Measurements from ENCODE around the gene ATP6V1F.

ATP6V1F gene

DNA sequence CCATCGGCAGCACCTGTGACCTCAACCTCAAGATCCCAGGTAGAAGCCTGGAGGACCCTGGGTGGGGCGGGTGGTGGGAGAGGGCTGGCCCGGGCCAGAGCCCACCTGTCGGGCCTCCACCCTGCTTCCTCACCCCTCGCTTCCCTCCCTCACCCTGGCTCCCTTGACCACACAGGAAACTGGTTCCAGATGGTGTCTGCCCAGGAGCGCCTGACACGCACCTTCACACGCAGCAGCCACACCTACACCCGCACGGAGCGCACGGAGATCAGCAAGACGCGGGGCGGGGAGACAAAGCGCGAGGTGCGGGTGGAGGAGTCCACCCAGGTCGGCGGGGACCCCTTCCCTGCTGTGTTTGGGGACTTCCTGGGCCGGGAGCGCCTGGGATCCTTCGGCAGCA, 8.9 kb upstream of the ATP6V1F start:
- Histone ChIP-seq H3K79me2 (ENCODE audit: insufficient read depth, low read length) (no peaks in the 10 kb centered on the region), H3K36me3 (ENCODE audit: insufficient read depth, low read length) (no peaks in the 10 kb centered on the region), H3K4me2 (ENCODE audit: low read length) (no peak overlapping the region), H3K9me3 (ENCODE audit: low read length) (no peaks in the 10 kb centered on the region), H4K20me1 (ENCODE audit: insufficient read depth, low read length) (no peaks in the 10 kb centered on the region), H3F3A (ENCODE audit: insufficient read depth, low read length) (no peaks in the 10 kb centered on the region), H3K9ac (ENCODE audit: low read length) (no peak overlapping the region), H3K27ac (ENCODE audit: low read depth, low read length, poor library complexity, severe bottlenecking) (no peak overlapping the region), H3K4me1 (ENCODE audit: insufficient read depth, low read length, severe bottlenecking) (no peaks in the 10 kb centered on the region), H3K27me3 (ENCODE audit: insufficient read depth, low read length) (peaks cover 28% of the 10 kb centered on the region), H3K9me2 (ENCODE audit: low read depth, low read length) (no peaks in the 10 kb centered on the region), H2AFZ (ENCODE audit: low read length) (no peak overlapping the region), H3K4me3 (ENCODE audit: low read depth, low read length, poor library complexity, severe bottlenecking) (no peak overlapping the region)
- TF ChIP-seq, protein P1, sequence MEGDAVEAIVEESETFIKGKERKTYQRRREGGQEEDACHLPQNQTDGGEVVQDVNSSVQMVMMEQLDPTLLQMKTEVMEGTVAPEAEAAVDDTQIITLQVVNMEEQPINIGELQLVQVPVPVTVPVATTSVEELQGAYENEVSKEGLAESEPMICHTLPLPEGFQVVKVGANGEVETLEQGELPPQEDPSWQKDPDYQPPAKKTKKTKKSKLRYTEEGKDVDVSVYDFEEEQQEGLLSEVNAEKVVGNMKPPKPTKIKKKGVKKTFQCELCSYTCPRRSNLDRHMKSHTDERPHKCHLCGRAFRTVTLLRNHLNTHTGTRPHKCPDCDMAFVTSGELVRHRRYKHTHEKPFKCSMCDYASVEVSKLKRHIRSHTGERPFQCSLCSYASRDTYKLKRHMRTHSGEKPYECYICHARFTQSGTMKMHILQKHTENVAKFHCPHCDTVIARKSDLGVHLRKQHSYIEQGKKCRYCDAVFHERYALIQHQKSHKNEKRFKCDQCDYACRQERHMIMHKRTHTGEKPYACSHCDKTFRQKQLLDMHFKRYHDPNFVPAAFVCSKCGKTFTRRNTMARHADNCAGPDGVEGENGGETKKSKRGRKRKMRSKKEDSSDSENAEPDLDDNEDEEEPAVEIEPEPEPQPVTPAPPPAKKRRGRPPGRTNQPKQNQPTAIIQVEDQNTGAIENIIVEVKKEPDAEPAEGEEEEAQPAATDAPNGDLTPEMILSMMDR (IDR thresholded peaks at IDR 0.05; ENCODE audit: low read length), result no peak
- TF ChIP-seq EZH2 (IDR thresholded peaks at IDR 0.05; ENCODE audit: borderline replicate concordance, low read length), result no peak

DNA sequence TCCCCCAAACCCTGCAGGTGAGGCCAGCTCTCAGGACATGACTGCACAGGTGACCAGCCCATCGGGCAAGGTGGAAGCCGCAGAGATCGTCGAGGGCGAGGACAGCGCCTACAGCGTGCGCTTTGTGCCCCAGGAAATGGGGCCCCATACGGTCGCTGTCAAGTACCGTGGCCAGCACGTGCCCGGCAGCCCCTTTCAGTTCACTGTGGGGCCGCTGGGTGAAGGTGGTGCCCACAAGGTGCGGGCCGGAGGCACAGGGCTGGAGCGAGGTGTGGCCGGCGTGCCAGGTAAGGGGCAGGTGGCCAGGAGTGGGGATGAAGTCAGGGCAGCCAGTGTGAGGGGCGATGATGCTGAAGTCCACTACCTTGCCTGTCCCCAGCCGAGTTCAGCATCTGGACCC, 8.3 kb upstream of the ATP6V1F start:
- no peaks in the 10 kb centered on the region for H3K9me2 ChIP-seq (ENCODE audit: low read depth, low read length)

DNA sequence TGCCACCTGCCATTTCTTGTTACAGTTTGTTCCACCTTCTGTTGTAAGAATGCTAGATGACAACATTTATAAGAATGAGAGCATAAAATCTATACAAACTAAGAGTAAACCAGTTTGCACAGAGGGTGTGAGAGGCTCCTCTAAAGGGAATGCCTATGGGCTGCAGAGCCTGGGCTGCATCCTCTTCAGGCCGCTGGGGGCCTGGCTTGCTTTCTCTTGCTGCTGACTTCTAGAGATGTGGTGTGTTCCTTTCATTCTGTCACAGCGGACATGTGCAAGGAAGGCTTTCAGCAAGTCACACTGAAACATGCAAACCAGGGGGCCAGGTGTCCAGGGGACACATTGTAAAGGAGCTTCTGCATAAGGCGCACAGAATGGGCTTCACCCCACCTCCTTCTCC, 7.1 kb upstream of the ATP6V1F start:
- Histone ChIP-seq H3F3A (ENCODE audit: insufficient read depth, low read length) (no peaks in the 10 kb centered on the region), H4K20me1 (ENCODE audit: insufficient read depth, low read length) (no peaks in the 10 kb centered on the region)
- no peak for TF ChIP-seq EZH2 (IDR thresholded peaks at IDR 0.05; ENCODE audit: borderline replicate concordance, low read length)
- TF ChIP-seq, protein P1 (IDR thresholded peaks at IDR 0.05; ENCODE audit: low read length), result no peak

More for the DNA sequence above, 8.3 kb upstream of the ATP6V1F start:
- Histone ChIP-seq H4K20me1 (ENCODE audit: insufficient read depth, low read length) (no peaks in the 10 kb centered on the region), H2AFZ (ENCODE audit: low read length) (no peak overlapping the region), H3K9me3 (ENCODE audit: low read length) (no peaks in the 10 kb centered on the region), H3K79me2 (ENCODE audit: insufficient read depth, low read length) (no peaks in the 10 kb centered on the region), H3F3A (ENCODE audit: insufficient read depth, low read length) (no peaks in the 10 kb centered on the region), H3K4me2 (ENCODE audit: low read length) (no peak overlapping the region), H3K4me3 (ENCODE audit: low read depth, low read length, poor library complexity, severe bottlenecking) (no peak overlapping the region), H3K27ac (ENCODE audit: low read depth, low read length, poor library complexity, severe bottlenecking) (no peak overlapping the region), H3K9ac (ENCODE audit: low read length) (no peak overlapping the region), H3K27me3 (ENCODE audit: insufficient read depth, low read length) (peaks cover 28% of the 10 kb centered on the region), H3K4me1 (ENCODE audit: insufficient read depth, low read length, severe bottlenecking) (no peaks in the 10 kb centered on the region), H3K36me3 (ENCODE audit: insufficient read depth, low read length) (no peaks in the 10 kb centered on the region)
- TF ChIP-seq, protein P1 (IDR thresholded peaks at IDR 0.05; ENCODE audit: low read length), result no peak
- TF ChIP-seq EZH2 (IDR thresholded peaks at IDR 0.05; ENCODE audit: borderline replicate concordance, low read length), result no peak

More for the DNA sequence above, 7.1 kb upstream of the ATP6V1F start:
- Histone ChIP-seq H3K9ac (ENCODE audit: low read length) (no peak overlapping the region), H3K4me1 (ENCODE audit: insufficient read depth, low read length, severe bottlenecking) (no peaks in the 10 kb centered on the region), H3K4me3 (ENCODE audit: low read depth, low read length, poor library complexity, severe bottlenecking) (no peak overlapping the region), H3K79me2 (ENCODE audit: insufficient read depth, low read length) (no peaks in the 10 kb centered on the region), H3K27ac (ENCODE audit: low read depth, low read length, poor library complexity, severe bottlenecking) (no peak overlapping the region), H3K36me3 (ENCODE audit: insufficient read depth, low read length) (no peaks in the 10 kb centered on the region), H3K27me3 (ENCODE audit: insufficient read depth, low read length) (peaks cover 28% of the 10 kb centered on the region), H2AFZ (ENCODE audit: low read length) (no peak overlapping the region), H3K9me3 (ENCODE audit: low read length) (no peaks in the 10 kb centered on the region), H3K9me2 (ENCODE audit: low read depth, low read length) (no peaks in the 10 kb centered on the region), H3K4me2 (ENCODE audit: low read length) (no peak overlapping the region)

Measured in OCI-LY1 (cell line).